AG04449 (cell line): ENCODE data around the gene TMEM161A.

ENCODE experiments used
- CTCF ChIA-PET: fragments of 350-600 bp; formaldehyde crosslinking; extraction: SDS; loops from one replicate; lab custom pipeline; 2021; ENCODE audit warnings: antibody characterized with exemption; lab: Yijun Ruan, JAX
- POLR2A ChIA-PET: fragments of 400-600, 350-600 bp; formaldehyde crosslinking; extraction: SDS; loops from one replicate; lab custom pipeline; 2020; ENCODE audit warnings: antibody characterized with exemption, inconsistent platforms; lab: Yijun Ruan, JAX
- DNase-seq: peaks from one replicate; pipeline ENCODE4 v3.0.0-alpha.2; 2010; ENCODE audit warnings: low read depth, low spot score
- H3K4me3 ChIP-seq: 2 replicates; pipeline ENCODE4 v1.5.1; 2011; ENCODE audit warnings: low read depth, mild to moderate bottlenecking, control low read depth, low read length
- CTCF ChIP-seq: IDR thresholded peaks from one replicate; pipeline ENCODE4 v1.5.1; 2011; ENCODE audit warnings: mild to moderate bottlenecking, moderate library complexity, low read length, control low read depth, inconsistent platforms; ENCODE audit not compliant: insufficient read depth; ENCODE audit errors: missing control alignments

The TMEM161A gene

DNA sequence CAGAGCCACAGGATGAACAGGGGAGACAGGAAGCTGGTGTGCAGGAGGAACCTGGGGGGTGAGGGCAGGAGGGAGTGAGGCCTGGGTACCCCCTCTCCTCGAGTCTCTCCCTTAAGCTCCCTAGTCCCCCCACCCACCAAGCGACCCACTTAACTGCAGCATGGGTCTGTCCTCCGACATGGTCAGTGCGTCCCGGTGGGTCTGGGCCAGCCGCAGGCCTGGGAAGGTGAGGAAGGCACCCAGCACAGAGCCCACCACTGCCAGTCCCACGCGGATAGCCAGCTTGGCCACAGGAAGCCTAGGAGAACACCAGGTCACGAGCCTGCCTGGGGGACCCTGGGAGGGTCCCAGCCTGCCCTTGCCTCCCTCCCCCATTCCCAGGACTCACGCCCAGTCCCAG lies 16.9 kb downstream of the TMEM161A start:
- TF ChIP-seq CTCF = no peak
- POLR2A ChIA-PET = no interaction called here
- CTCF ChIA-PET = interaction anchor here (1.2 kb wide), 1 partner anchor 16 kb away, joined by 3 read pairs; no protein-coding TSS in a partner anchor
- H3K4me3 ChIP-seq = no peak overlapping the region
- no peak for DNase-seq

- CTCF ChIA-PET = interaction anchor here (0.8 to 1.2 kb wide), 2 partner anchors 16 to 17 kb away, joined by 3 read pairs; no protein-coding TSS in a partner anchor
- POLR2A ChIA-PET = no interaction called here
- H3K4me3 ChIP-seq = no peak overlapping the region
- no peak for TF ChIP-seq CTCF
- no peak for DNase-seq
Measured at GRCh38 chr19:19120308-19121231, 17.7 kb downstream of the TMEM161A start.

- CTCF ChIA-PET = interaction anchor here (0.8 kb wide), 1 partner anchor 15 kb away, joined by 3 read pairs; no protein-coding TSS in a partner anchor
- DNase-seq = no peak
- POLR2A ChIA-PET = interaction anchor here (0.6 kb wide), 1 partner anchor 17 kb away, joined by 3 read pairs; no protein-coding TSS in a partner anchor
- H3K4me3 ChIP-seq = no peak overlapping the region
- no peak for TF ChIP-seq CTCF
Measured at GRCh38 chr19:19119325-19120237, 18.7 kb downstream of the TMEM161A start.

- TF ChIP-seq CTCF = peak; percentile 41
- ChIA-PET CTCF (interaction anchor here (0.7 to 1.5 kb wide), 9 partner anchors 9 to 119 kb away, joined by 3 to 6 read pairs (median 3); no protein-coding TSS in a partner anchor), POLR2A (no interaction called here)
- no peak overlapping the region for H3K4me3 ChIP-seq
- no peak for DNase-seq
Measured at GRCh38 chr19:19115954-19116353, 22.3 kb downstream of the TMEM161A start.

- POLR2A ChIA-PET = no interaction called here
- no peak overlapping the region for H3K4me3 ChIP-seq
- peak; percentile 10 for DNase-seq
- TF ChIP-seq CTCF = peak; percentile 9
- CTCF ChIA-PET = interaction anchor here (0.6 to 1.4 kb wide), 3 partner anchors 45 to 126 kb away, joined by 3 to 4 read pairs (median 3); no protein-coding TSS in a partner anchor
Measured at GRCh38 chr19:19113040-19113626, 25.1 kb downstream of the TMEM161A start.
